H9 (cell line): Measurements from ENCODE around the gene TULP3. TPM values are rescaled to one million over a fixed set of nuclear protein-coding genes. Genes with fewer than 3 reads are reported as not detected.

Source experiments
- DNase-seq: peaks from one replicate; pipeline ENCODE4 v3.0.0-alpha.2; 2017
- H2AFZ ChIP-seq: one replicate; pipeline ENCODE4 v1.6.1; 2013; ENCODE audit warnings: mild to moderate bottlenecking, low read length, control low read depth, moderate library complexity
- H2AK5ac ChIP-seq: 2 replicates; pipeline ENCODE4 v1.6.1; 2013; ENCODE audit warnings: low read length, control low read depth, mixed read lengths; ENCODE audit not compliant: insufficient read length
- H2BK120ac ChIP-seq: one replicate; pipeline ENCODE4 v1.6.1; 2013; ENCODE audit warnings: low read depth, mild to moderate bottlenecking, low read length, control low read depth, inconsistent platforms; ENCODE audit not compliant: poor library complexity, severe bottlenecking
- H2BK12ac ChIP-seq: 2 replicates; pipeline ENCODE4 v1.6.1; 2013; ENCODE audit warnings: low read length, control low read depth, mixed read lengths, low read depth; ENCODE audit not compliant: insufficient read length
- H2BK15ac ChIP-seq: 2 replicates; pipeline ENCODE4 v1.6.1; 2013; ENCODE audit warnings: low read depth, low read length, control low read depth
- H2BK20ac ChIP-seq: one replicate; pipeline ENCODE4 v1.6.1; 2013; ENCODE audit warnings: low read depth, mild to moderate bottlenecking, low read length, control low read depth, inconsistent platforms; ENCODE audit not compliant: poor library complexity, severe bottlenecking
- H2BK5ac ChIP-seq: 2 replicates; pipeline ENCODE4 v1.6.1; 2013; ENCODE audit warnings: low read length, control low read depth, mixed read lengths; ENCODE audit not compliant: insufficient read length
- H3K14ac ChIP-seq: 2 replicates; pipeline ENCODE4 v1.6.1; 2013; ENCODE audit warnings: low read length, control low read depth; ENCODE audit not compliant: insufficient read depth
- H3K18ac ChIP-seq: 2 replicates; pipeline ENCODE4 v1.6.1; 2013; ENCODE audit warnings: low read depth, mild to moderate bottlenecking, mixed read lengths, low read length, control low read depth; ENCODE audit not compliant: insufficient read length
- H3K23ac ChIP-seq: 2 replicates; pipeline ENCODE4 v1.6.1; 2013; ENCODE audit warnings: low read length, control low read depth, mixed read lengths, low read depth; ENCODE audit not compliant: insufficient read length
- H3K23me2 ChIP-seq: 2 replicates; pipeline ENCODE4 v1.6.1; 2013; ENCODE audit warnings: low read depth, mild to moderate bottlenecking, mixed read lengths, low read length, control low read depth; ENCODE audit not compliant: insufficient read length, poor library complexity, severe bottlenecking
- H3K27ac ChIP-seq: 2 replicates; pipeline ENCODE4 v1.5.1; 2013; ENCODE audit warnings: low read length, control low read depth, mixed read lengths, low read depth; ENCODE audit not compliant: insufficient read length
- H3K27me3 ChIP-seq: 2 replicates; pipeline ENCODE4 v1.6.1; 2013; ENCODE audit warnings: low read length, control low read depth, inconsistent platforms; ENCODE audit not compliant: insufficient read depth
- H3K4ac ChIP-seq: 2 replicates; pipeline ENCODE4 v1.6.1; 2013; ENCODE audit warnings: low read depth, mild to moderate bottlenecking, control low read depth, inconsistent platforms, low read length, moderate library complexity
- H3K4me1 ChIP-seq: 2 replicates; pipeline ENCODE4 v1.6.1; 2013; ENCODE audit warnings: low read length, control low read depth, inconsistent platforms; ENCODE audit not compliant: insufficient read depth
- H3K4me2 ChIP-seq: 2 replicates; pipeline ENCODE4 v1.6.1; 2013; ENCODE audit warnings: low read length, control low read depth, mixed read lengths; ENCODE audit not compliant: insufficient read length, insufficient read depth
- H3K56ac ChIP-seq: 2 replicates; pipeline ENCODE4 v1.6.1; 2013; ENCODE audit warnings: low read depth, mild to moderate bottlenecking, mixed read lengths, low read length, control low read depth; ENCODE audit not compliant: insufficient read length
- H3K79me1 ChIP-seq: 2 replicates; pipeline ENCODE4 v1.6.1; 2013; ENCODE audit warnings: low read depth, mild to moderate bottlenecking, moderate library complexity, low read length, control low read depth, inconsistent platforms; ENCODE audit not compliant: insufficient read depth, poor library complexity, severe bottlenecking
- H3K79me2 ChIP-seq: 2 replicates; pipeline ENCODE4 v1.6.1; 2013; ENCODE audit warnings: low read length, control low read depth, inconsistent platforms; ENCODE audit not compliant: insufficient read depth
- H3K9ac ChIP-seq: 2 replicates; pipeline ENCODE4 v1.6.1; 2013; ENCODE audit warnings: low read length, control low read depth, mixed read lengths; ENCODE audit not compliant: insufficient read length; ENCODE audit errors: extremely low read depth
- H3K9me3 ChIP-seq: one replicate; pipeline ENCODE4 v1.6.1; 2013; ENCODE audit warnings: low read depth, low read length, inconsistent platforms; ENCODE audit not compliant: control insufficient read depth
- H3T11ph ChIP-seq: one replicate; pipeline ENCODE4 v1.6.1; 2013; ENCODE audit warnings: mild to moderate bottlenecking, low read length, control low read depth, inconsistent platforms
- H4K20me1 ChIP-seq: one replicate; pipeline ENCODE4 v1.6.1; 2013; ENCODE audit not compliant: control insufficient read depth, insufficient read length, insufficient read depth
- H4K5ac ChIP-seq: 2 replicates; pipeline ENCODE4 v1.6.1; 2013; ENCODE audit warnings: low read depth, mild to moderate bottlenecking, mixed read lengths, low read length, control low read depth; ENCODE audit not compliant: insufficient read length
- H4K8ac ChIP-seq: replicated peaks from 2 replicates; pipeline ENCODE4 v1.6.1; 2013; ENCODE audit warnings: low read length, control low read depth, mixed read lengths, low read depth; ENCODE audit not compliant: insufficient read length
- H4K91ac ChIP-seq: 2 replicates; pipeline ENCODE4 v1.6.1; 2013; ENCODE audit warnings: low read depth, mild to moderate bottlenecking, moderate library complexity, mixed read lengths, low read length, control low read depth; ENCODE audit not compliant: insufficient read length
- H3K27ac Mint-ChIP-seq, 3 experiments: 2 replicates in 2 of 3; 3 replicates in 1 of 3; pipeline ENCODE4 v1.8.0; 2020 to 2021; ENCODE audit warnings: mixed read lengths in 3 of 3, mild to moderate bottlenecking in 1 of 3, moderate library complexity in 1 of 3
- H3K27me3 Mint-ChIP-seq: 2 replicates; pipeline ENCODE4 v1.8.0; 2021; ENCODE audit warnings: low read depth, mild to moderate bottlenecking, moderate library complexity, mixed read lengths
- H3K36me3 Mint-ChIP-seq, 3 experiments: 2 replicates in 2 of 3; 3 replicates in 1 of 3; pipeline ENCODE4 v1.8.0; 2020 to 2021; ENCODE audit warnings: low read depth in 3 of 3, mixed read lengths in 3 of 3; ENCODE audit not compliant: insufficient read depth in 1 of 3
- H3K4me1 Mint-ChIP-seq, 2 experiments: 2 replicates each; pipeline ENCODE4 v1.8.0; 2020; ENCODE audit warnings: mixed read lengths in 2 of 2
- H3K4me3 Mint-ChIP-seq, 2 experiments: 2 replicates in 1 of 2; 3 replicates in 1 of 2; pipeline ENCODE4 v1.8.0; 2020 to 2021; ENCODE audit warnings: mild to moderate bottlenecking in 2 of 2, mixed read lengths in 2 of 2, moderate library complexity in 1 of 2
- H3K9me3 Mint-ChIP-seq, 2 experiments: 2 replicates in 1 of 2; 3 replicates in 1 of 2; pipeline ENCODE4 v1.8.0; 2020; ENCODE audit warnings: mild to moderate bottlenecking in 2 of 2, mixed read lengths in 2 of 2, moderate library complexity in 1 of 2
- WGBS: extraction: QIAGEN DNeasy Blood & Tissue Kit; methylation state at CpG from one replicate; pipeline ENCODE4 v1.1.7; 2013; ENCODE audit warnings: missing lambda C conversion rate, low lambda C conversion rate, mixed read lengths; ENCODE audit not compliant: insufficient read length; ENCODE audit errors: extremely low coverage; 5-methylcytosine and 5-hydroxymethylcytosine counted together
- total RNA-seq: library from RNA; stranded (reverse); gene quantifications from 2 replicates; pipeline ENCODE4 v1.2.1, GENCODE V29; 2021
- TF ChIP-seq, protein P1 (sequence below): fragments of 200-600 bp; sonication (generic); conservative IDR thresholded peaks from 3 replicates; pipeline ENCODE4 v1.8.0; 2021; ENCODE audit warnings: antibody characterized with exemption, mild to moderate bottlenecking

The TULP3 gene
- total RNA-seq, 1 experiment from 2014 or later: 22.3 TPM

DNA sequence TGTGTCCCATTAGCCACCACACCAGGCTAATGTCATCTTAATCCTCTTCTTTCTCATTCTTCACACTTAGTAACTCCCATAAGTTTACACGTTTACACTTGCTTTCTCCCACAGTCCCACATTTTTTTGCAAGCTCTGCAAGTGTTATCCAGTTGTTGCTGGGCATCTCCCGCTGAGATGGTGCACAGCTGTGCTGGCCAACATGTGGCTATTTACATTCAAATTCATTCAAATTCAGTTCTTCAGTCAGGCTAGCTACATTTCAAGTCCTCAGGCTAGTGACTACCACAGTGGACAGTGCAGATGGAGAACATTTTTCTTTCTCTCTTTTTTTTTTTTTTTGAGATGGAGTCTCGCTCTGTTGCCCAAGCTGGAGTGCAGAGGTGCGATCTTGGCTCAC, 58.7 kb downstream of the TULP3 start:
- no peak overlapping the region for H2AFZ ChIP-seq
- H4K91ac ChIP-seq: no peak overlapping the region
- H2BK120ac ChIP-seq: no peak overlapping the region
- Mint-ChIP-seq H3K4me1 (peaks cover 4 to 8% of the 10 kb centered on the region in 2 experiments; a peak in 2 of 4 replicates), H3K27ac (no peak overlapping the region; a peak in 1 of 7 replicates), H3K4me3 (no peak overlapping the region), H3K9me3 (no peaks in the 10 kb centered on the region; a peak in 1 of 5 replicates), H3K27me3 (peaks cover 4% of the 10 kb centered on the region), H3K36me3 (no peaks in the 10 kb centered on the region)
- H3K9ac ChIP-seq: no peak overlapping the region
- H3K27me3 ChIP-seq: no peaks in the 10 kb centered on the region
- no peaks in the 10 kb centered on the region for H3K23me2 ChIP-seq
- H3K4me2 ChIP-seq: no peak overlapping the region
- no peaks in the 10 kb centered on the region for H3K9me3 ChIP-seq
- H4K8ac ChIP-seq: no peak overlapping the region
- DNase-seq: no peak
- H3T11ph ChIP-seq: no peak overlapping the region
- H2BK5ac ChIP-seq: no peak overlapping the region
- H3K79me2 ChIP-seq: no peaks in the 10 kb centered on the region
- no CpG with 5 or more reads among the region's 4 CpGs for WGBS
- H2BK15ac ChIP-seq: no peak overlapping the region
- H2BK12ac ChIP-seq: no peak overlapping the region
- no peaks in the 10 kb centered on the region for H3K4me1 ChIP-seq
- no peaks in the 10 kb centered on the region for H4K20me1 ChIP-seq
- TF ChIP-seq, protein P1, sequence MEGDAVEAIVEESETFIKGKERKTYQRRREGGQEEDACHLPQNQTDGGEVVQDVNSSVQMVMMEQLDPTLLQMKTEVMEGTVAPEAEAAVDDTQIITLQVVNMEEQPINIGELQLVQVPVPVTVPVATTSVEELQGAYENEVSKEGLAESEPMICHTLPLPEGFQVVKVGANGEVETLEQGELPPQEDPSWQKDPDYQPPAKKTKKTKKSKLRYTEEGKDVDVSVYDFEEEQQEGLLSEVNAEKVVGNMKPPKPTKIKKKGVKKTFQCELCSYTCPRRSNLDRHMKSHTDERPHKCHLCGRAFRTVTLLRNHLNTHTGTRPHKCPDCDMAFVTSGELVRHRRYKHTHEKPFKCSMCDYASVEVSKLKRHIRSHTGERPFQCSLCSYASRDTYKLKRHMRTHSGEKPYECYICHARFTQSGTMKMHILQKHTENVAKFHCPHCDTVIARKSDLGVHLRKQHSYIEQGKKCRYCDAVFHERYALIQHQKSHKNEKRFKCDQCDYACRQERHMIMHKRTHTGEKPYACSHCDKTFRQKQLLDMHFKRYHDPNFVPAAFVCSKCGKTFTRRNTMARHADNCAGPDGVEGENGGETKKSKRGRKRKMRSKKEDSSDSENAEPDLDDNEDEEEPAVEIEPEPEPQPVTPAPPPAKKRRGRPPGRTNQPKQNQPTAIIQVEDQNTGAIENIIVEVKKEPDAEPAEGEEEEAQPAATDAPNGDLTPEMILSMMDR: no peak
- no peak overlapping the region for H3K27ac ChIP-seq
- no peak overlapping the region for H3K23ac ChIP-seq
- H3K56ac ChIP-seq: no peak overlapping the region
- no peak overlapping the region for H3K4ac ChIP-seq
- no peak overlapping the region for H4K5ac ChIP-seq
- no peak overlapping the region for H2BK20ac ChIP-seq
- no peaks in the 10 kb centered on the region for H3K79me1 ChIP-seq
- no peak overlapping the region for H3K18ac ChIP-seq
- H2AK5ac ChIP-seq: no peak overlapping the region
- no peak overlapping the region for H3K14ac ChIP-seq
